K562 (cell line): ENCODE measurements around the gene UBE2M. TPM values are rescaled to one million over a fixed set of nuclear protein-coding genes. Genes with fewer than 3 reads are reported as not detected.

Experiments used
- ARNT ChIP-seq, 2 experiments: fragments of 450-650 bp; IDR thresholded peaks; 2 replicates each; pipeline ENCODE4 v1.6.1; 2016; ENCODE audit warnings: mild to moderate bottlenecking in 1 of 2
- ELF2 ChIP-seq: fragments of 250-450 bp; sonication (Bioruptor Pico); IDR thresholded peaks from 2 replicates; pipeline ENCODE4 v1.5.0; 2021; ENCODE audit warnings: mild to moderate bottlenecking
- POLR3A ChIP-seq: IDR thresholded peaks from 2 replicates; pipeline ENCODE4 v1.6.1; 2011; ENCODE audit warnings: borderline replicate concordance, mild to moderate bottlenecking, moderate library complexity; ENCODE audit not compliant: insufficient read length, insufficient read depth; ENCODE audit errors: extremely low read depth
- RFX1 ChIP-seq: fragments of 450-650 bp; IDR thresholded peaks from 2 replicates; pipeline ENCODE4 v1.6.1; 2016; ENCODE audit warnings: mild to moderate bottlenecking, moderate library complexity
- ZNF23 ChIP-seq: fragments of 250-450 bp; sonication (Bioruptor Pico); IDR thresholded peaks from 2 replicates; pipeline ENCODE4 v1.4.0; 2020; ENCODE audit warnings: mild to moderate bottlenecking
- ZNF644 ChIP-seq: fragments of 200-800 bp; sonication (Bioruptor generic); IDR thresholded peaks from 2 replicates; pipeline ENCODE4 v1.6.1; 2016; ENCODE audit warnings: low read depth, missing genetic modification characterization, missing compliant biosample characterization
- polyA plus RNA-seq, 8 experiments: library from polyadenylated mRNA; depleted of rRNA in 4 of 8; stranded (reverse) in 5 of 8; unstranded in 3 of 8; fragments of >200 nt; fragmentation: Nextera tagmentation in 2 of 8; fragmentation: Illumina TruSeq in 1 of 8; extraction: Ambion mirVana in 2 of 8; extraction: Trizol in 1 of 8; gene quantifications; 2 replicates each; pipeline versions ENCODE4 v1.2.1 to v1.2.3, GENCODE V29; 2011 to 2014; ENCODE audit warnings: inconsistent platforms in 1 of 8, missing spikeins in 1 of 8
- total RNA-seq, 7 experiments: library from RNA; depleted of rRNA in 6 of 7; stranded (reverse); fragments of >200 nt in 6 of 7; fragmentation: Illumina TruSeq in 2 of 7; extraction: Trizol in 2 of 7; gene quantifications; 2 replicates each; pipeline versions ENCODE4 v1.2.1 to v1.2.3, GENCODE V29; 2011 to 2021; ENCODE audit warnings: low replicate concordance in 1 of 7
- TF ChIP-seq, protein P1 (sequence below): fragments of 450-650 bp; IDR thresholded peaks from 2 replicates; pipeline ENCODE4 v1.6.1; 2016; ENCODE audit warnings: mild to moderate bottlenecking, moderate library complexity
- TF ChIP-seq, protein P2 (sequence below): fragments of 450-650 bp; IDR thresholded peaks from 2 replicates; pipeline ENCODE4 v1.6.1; 2016; ENCODE audit warnings: mild to moderate bottlenecking
- TF ChIP-seq, protein P3 (sequence below): fragments of 450-650 bp; formaldehyde crosslinking; IDR thresholded peaks from 2 replicates; pipeline ENCODE4 v1.4.0; 2022; ENCODE audit warnings: mild to moderate bottlenecking, moderate library complexity
- TF ChIP-seq, protein P4 (sequence below): sonication (generic); formaldehyde crosslinking; IDR thresholded peaks from 2 replicates; pipeline ENCODE4 v1.8.1; 2023; ENCODE audit warnings: mild to moderate bottlenecking, missing genetic modification reagents

The UBE2M gene
- total and polyA plus RNA-seq, 9 of the 15 experiments (the other 6 are each of a cell fraction or from before 2014, with no cell fraction given) = 0.92 to 163 (median 85.7) TPM

DNA sequence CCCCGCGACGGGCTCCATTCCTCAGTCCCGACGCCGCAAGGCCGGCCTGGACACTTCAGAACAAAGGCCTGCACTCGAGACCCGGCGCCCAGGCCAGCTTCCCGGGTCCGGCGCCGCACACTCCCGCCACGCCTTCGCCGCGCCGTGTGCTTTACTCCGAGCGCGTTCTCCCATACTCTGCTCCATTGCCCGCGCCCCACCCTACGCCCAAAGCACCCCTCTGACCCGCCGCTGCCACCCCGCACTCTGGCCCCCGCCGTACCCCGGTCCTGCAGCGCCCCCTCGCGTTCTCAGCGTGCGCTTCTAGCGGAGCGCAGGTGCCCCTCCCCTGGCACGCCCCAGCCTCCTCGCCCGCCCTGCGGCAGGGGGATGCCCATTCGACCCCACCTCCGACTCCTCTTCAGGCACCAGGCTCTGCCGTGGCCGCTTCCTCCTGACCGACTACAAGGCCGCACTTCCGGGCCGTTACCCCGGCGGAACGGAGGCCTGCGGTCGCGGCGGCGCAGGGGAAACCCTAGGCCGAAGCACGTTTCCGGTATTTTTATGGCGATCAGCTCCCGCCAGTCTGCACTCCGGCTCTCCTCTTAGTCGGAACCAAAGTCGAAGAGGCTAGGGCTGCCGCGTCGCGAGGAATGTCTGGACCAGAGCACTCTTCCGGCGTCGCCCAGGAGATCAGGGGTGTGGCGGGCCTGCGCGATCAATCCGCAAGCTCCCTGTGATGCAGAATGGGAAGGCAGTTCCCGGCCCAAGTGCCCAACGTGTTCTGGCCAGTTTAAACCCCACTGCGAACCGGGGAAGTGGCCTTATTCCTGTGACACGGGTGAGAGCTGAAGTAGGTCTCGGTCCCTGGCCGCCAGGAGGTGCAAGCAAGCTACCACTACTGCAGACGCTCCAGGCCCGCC is 38.8 kb downstream of the UBE2M start, which contains the start of gene ZBTB45 (continued):
- TF ChIP-seq, protein P1, sequence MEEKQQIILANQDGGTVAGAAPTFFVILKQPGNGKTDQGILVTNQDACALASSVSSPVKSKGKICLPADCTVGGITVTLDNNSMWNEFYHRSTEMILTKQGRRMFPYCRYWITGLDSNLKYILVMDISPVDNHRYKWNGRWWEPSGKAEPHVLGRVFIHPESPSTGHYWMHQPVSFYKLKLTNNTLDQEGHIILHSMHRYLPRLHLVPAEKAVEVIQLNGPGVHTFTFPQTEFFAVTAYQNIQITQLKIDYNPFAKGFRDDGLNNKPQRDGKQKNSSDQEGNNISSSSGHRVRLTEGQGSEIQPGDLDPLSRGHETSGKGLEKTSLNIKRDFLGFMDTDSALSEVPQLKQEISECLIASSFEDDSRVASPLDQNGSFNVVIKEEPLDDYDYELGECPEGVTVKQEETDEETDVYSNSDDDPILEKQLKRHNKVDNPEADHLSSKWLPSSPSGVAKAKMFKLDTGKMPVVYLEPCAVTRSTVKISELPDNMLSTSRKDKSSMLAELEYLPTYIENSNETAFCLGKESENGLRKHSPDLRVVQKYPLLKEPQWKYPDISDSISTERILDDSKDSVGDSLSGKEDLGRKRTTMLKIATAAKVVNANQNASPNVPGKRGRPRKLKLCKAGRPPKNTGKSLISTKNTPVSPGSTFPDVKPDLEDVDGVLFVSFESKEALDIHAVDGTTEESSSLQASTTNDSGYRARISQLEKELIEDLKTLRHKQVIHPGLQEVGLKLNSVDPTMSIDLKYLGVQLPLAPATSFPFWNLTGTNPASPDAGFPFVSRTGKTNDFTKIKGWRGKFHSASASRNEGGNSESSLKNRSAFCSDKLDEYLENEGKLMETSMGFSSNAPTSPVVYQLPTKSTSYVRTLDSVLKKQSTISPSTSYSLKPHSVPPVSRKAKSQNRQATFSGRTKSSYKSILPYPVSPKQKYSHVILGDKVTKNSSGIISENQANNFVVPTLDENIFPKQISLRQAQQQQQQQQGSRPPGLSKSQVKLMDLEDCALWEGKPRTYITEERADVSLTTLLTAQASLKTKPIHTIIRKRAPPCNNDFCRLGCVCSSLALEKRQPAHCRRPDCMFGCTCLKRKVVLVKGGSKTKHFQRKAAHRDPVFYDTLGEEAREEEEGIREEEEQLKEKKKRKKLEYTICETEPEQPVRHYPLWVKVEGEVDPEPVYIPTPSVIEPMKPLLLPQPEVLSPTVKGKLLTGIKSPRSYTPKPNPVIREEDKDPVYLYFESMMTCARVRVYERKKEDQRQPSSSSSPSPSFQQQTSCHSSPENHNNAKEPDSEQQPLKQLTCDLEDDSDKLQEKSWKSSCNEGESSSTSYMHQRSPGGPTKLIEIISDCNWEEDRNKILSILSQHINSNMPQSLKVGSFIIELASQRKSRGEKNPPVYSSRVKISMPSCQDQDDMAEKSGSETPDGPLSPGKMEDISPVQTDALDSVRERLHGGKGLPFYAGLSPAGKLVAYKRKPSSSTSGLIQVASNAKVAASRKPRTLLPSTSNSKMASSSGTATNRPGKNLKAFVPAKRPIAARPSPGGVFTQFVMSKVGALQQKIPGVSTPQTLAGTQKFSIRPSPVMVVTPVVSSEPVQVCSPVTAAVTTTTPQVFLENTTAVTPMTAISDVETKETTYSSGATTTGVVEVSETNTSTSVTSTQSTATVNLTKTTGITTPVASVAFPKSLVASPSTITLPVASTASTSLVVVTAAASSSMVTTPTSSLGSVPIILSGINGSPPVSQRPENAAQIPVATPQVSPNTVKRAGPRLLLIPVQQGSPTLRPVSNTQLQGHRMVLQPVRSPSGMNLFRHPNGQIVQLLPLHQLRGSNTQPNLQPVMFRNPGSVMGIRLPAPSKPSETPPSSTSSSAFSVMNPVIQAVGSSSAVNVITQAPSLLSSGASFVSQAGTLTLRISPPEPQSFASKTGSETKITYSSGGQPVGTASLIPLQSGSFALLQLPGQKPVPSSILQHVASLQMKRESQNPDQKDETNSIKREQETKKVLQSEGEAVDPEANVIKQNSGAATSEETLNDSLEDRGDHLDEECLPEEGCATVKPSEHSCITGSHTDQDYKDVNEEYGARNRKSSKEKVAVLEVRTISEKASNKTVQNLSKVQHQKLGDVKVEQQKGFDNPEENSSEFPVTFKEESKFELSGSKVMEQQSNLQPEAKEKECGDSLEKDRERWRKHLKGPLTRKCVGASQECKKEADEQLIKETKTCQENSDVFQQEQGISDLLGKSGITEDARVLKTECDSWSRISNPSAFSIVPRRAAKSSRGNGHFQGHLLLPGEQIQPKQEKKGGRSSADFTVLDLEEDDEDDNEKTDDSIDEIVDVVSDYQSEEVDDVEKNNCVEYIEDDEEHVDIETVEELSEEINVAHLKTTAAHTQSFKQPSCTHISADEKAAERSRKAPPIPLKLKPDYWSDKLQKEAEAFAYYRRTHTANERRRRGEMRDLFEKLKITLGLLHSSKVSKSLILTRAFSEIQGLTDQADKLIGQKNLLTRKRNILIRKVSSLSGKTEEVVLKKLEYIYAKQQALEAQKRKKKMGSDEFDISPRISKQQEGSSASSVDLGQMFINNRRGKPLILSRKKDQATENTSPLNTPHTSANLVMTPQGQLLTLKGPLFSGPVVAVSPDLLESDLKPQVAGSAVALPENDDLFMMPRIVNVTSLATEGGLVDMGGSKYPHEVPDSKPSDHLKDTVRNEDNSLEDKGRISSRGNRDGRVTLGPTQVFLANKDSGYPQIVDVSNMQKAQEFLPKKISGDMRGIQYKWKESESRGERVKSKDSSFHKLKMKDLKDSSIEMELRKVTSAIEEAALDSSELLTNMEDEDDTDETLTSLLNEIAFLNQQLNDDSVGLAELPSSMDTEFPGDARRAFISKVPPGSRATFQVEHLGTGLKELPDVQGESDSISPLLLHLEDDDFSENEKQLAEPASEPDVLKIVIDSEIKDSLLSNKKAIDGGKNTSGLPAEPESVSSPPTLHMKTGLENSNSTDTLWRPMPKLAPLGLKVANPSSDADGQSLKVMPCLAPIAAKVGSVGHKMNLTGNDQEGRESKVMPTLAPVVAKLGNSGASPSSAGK = peak; percentile 52
- TF ChIP-seq ARNT (IDR thresholded peaks at IDR 0.05) (peak; percentile 61 to 68; a peak in 3 of 4 replicates), ZNF644 (peak; percentile 31; the same call in 1 of the 2 replicates), POLR3A (no peak), ZNF23 (no peak), ELF2 (CRISPR knock-in tag) (peak; percentile 94), RFX1 (peak; percentile 83; the same call in 1 of the 2 replicates)
- TF ChIP-seq, protein P2, sequence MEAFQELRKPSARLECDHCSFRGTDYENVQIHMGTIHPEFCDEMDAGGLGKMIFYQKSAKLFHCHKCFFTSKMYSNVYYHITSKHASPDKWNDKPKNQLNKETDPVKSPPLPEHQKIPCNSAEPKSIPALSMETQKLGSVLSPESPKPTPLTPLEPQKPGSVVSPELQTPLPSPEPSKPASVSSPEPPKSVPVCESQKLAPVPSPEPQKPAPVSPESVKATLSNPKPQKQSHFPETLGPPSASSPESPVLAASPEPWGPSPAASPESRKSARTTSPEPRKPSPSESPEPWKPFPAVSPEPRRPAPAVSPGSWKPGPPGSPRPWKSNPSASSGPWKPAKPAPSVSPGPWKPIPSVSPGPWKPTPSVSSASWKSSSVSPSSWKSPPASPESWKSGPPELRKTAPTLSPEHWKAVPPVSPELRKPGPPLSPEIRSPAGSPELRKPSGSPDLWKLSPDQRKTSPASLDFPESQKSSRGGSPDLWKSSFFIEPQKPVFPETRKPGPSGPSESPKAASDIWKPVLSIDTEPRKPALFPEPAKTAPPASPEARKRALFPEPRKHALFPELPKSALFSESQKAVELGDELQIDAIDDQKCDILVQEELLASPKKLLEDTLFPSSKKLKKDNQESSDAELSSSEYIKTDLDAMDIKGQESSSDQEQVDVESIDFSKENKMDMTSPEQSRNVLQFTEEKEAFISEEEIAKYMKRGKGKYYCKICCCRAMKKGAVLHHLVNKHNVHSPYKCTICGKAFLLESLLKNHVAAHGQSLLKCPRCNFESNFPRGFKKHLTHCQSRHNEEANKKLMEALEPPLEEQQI = peak; percentile 85
- TF ChIP-seq, protein P3, sequence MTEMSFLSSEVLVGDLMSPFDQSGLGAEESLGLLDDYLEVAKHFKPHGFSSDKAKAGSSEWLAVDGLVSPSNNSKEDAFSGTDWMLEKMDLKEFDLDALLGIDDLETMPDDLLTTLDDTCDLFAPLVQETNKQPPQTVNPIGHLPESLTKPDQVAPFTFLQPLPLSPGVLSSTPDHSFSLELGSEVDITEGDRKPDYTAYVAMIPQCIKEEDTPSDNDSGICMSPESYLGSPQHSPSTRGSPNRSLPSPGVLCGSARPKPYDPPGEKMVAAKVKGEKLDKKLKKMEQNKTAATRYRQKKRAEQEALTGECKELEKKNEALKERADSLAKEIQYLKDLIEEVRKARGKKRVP (CRISPR knock-in tag) = no peak
- TF ChIP-seq, protein P4, sequence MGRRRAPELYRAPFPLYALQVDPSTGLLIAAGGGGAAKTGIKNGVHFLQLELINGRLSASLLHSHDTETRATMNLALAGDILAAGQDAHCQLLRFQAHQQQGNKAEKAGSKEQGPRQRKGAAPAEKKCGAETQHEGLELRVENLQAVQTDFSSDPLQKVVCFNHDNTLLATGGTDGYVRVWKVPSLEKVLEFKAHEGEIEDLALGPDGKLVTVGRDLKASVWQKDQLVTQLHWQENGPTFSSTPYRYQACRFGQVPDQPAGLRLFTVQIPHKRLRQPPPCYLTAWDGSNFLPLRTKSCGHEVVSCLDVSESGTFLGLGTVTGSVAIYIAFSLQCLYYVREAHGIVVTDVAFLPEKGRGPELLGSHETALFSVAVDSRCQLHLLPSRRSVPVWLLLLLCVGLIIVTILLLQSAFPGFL (CRISPR knock-in tag) = no peak
